Cerebellar nuclear complex (tissue), 1 donor: ENCODE measurements around the gene CLDN3.

Source experiments
- DNase-seq, 2 experiments: peaks; one replicate each; lab custom pipeline; 2025; lab: John Stamatoyannopoulos, UW

Gene CLDN3

DNA sequence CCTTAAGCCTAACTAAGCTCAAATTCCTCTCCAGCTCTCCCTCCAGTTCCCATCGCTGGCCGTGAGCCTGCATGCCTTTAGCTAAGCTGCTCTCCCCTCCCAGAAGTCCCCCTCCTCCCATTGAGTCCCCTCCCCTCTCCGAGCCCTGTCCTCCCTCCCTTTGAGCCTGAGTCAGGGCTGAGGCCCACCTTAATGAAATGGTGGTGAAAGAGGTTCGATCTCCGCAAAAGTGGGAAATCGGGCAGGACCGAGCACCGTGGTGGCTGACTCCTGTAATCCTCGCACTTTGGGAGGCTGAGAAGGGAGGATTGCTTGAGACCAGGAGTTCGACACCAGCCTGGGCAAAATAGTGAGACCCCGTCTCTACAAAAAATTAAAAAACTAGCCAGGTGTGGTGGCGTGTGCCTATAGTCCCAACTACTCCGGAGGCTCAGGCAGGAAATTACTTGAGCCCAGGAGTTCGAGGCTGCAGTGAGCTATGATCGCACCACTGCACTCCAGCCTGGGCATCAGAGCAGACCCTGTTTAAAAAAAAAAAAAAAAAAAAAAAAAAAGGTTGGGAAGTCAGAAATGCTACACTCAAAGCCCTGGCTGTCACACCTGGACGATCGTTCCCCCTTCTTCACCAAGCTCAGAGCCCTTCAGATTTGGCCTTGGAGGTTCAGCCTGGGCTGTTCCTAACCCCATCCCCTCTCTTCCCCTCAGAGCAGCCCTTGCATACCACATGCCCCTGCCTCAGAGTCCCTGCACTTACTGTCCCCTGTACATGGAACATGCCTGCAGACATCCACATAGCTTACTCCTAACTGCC, 995 bp upstream of the CLDN3 start:
- DNase-seq = no peak

DNA sequence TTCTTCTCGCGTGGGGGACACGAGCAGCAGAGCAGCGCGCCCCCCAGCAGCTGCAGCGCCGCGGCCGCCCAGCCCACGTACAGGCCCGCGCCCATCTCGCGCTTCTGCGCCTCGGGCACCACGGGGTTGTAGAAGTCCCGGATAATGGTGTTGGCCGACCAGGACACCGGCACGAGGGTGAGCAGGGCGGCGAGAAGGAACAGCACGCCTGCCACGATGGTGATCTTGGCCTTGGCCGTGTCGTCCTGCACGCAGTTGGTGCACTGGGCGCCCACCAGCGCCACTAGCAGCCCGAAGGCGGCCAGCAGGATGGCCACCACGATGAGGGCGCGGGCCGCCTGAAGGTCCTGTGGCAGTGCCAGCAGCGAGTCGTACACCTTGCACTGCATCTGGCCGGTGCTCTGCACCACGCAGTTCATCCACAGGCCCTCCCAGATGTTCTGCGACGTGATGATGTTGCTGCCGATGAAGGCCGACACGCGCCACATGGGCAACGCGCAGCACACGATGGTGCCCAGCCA, 529 bp downstream of the CLDN3 start:
- DNase-seq = no peak

DNA sequence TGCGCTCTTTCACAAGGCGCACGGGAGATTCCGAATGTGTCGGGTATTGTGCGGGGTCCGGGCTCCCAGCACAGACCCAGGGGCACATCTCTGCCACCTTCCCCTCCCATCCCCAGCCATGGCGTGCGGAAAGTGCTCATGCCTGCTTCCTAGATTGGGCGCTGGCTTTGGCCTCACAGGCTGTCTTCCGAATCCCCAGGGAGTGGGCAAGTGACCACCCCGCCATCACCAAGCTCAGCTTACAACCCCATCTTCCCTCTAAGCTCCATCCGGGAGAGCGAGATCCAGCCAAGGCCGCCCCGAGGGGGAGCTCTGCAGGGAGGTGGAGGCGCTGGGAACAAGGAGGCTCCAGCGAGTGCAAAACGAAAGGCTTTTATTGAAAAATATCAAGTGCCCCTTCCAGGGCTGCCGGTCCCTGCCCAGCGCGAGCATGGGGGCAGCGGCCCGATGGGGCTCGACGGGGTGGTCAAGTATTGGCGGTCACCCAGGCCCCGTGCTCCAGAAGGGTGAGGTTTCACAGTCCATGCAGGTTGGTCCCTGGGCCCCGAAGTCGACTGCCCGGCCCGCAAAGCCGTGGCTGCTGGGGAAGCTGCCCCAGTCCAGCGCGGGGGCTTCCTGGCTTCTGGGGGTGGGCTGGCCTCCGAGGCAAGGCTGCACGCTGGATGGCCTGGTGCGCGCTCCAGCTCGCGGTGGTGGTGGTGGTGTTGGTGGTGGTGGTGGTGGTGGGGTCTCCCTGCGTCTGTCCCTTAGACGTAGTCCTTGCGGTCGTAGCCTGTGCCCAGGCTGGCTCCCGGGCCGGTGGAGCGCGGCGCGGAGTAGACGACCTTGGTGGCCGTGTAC, 1.2 kb downstream of the CLDN3 start:
- no peak for DNase-seq

DNA sequence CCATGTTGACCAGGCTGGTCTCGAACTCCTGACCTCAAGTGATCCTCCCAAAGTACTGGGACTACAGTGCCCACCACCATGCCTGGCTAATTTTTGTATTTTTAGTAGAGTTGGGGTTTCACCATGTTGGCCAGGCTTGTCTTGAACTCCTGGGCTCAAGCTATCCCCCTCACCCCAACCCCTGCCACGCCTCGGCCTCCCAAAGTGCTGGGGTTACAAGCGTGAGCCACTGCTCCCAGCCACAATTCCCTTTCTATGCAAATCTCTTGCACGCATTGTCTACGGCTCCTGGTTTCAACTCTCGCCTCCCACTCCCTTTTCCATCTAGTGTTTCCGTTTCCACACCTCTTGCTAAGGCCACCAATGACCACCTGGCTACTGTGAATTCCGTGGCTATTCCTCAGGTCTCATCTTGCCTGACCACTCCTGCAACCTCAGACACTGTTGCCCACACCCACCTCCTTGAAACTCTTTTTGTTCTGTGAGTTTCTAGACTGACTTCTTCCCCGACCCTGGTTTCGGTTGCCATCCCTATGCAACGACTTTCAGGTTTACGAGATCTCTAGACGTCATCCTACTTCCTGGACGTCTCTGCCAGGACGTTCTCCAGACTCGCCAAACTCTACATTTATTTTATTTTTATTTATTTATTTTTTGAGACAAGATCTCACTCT, 3.4 kb downstream of the CLDN3 start:
- DNase-seq = no peak

DNA sequence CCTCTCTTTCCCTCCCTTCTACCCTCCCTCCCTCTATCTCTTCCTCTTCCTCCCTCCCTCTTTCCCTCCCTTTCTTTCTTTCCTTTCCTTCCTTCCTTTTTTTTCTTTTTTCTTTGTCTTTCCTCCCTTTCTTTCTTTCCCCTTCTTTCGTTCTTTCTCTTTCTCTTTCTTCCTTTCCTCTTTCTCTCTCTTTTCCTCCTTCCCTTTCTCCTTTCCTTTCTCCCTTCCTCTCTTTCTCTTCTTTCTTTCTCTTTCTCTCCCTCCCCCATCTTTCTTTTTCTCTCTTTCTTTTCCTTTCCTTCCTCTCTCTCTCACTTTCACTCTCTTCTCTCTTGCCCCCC, 7.4 kb downstream of the CLDN3 start:
- DNase-seq = no peak

DNA sequence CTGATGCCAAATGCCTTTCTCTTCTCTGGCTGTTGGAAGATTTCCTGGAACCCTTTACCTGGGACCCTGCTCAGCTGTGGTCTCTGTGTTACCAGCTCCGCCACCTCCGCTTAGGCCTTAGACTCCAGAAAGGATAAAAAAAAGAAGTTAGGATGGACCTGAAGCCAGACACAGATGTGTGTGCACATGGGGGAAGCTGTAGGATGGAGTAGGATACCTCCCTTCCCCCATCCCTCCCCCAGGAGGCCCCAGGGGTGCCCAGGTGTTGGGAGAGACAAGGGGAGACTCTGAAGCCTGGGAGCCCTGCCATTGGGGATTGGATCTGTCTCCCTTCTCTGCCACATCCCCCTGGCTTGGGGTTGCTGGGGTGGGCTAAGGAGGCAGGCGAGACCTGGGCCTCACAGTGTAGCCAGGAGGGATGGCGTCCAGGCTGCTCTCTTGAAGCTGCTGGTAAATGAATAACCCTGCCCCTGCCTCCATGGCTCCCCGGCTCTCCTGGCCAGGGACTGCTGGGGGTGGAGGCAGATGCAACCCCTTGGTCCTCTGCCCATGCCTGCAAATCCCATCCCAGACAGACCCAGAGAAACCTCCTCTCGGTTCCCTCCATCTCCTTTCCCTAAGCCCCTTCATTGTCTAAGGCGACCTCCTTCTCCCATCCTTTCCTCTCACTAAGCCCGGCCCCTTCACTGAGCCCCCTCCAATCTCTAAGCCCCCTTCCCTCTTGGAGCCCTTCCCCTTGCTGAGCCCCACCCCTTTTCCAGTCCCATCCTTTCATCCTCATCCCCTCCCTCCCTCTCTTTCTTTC, 8.0 kb downstream of the CLDN3 start:
- no peak for DNase-seq

DNA sequence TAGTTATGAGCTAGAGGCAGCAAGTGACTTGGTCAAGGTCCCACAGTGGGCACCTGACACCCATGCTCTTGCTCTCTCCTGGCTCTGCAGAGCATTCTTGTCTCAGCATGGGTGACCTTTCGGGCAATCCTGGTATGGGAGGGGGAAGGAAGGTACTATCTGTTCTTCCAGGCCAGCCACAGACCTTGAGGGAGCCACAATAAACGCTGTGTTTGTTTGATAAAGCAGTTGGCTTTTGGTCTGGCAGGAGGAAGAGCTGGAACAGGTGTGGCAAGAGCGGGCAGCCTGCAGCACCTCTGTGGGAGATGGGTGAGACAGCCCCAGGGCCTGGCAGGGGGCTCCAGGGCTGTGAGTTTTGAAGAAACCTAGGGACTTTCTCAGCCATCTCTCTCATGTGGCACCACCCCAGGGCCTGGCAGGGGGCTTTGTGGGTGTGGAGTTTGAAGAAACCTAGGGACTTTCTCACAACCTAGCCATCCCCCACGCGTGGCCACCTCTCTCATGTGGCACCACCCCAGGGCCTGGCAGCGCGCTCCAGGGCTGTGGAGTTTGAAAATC, 11.4 kb downstream of the CLDN3 start:
- no peak for DNase-seq

DNA sequence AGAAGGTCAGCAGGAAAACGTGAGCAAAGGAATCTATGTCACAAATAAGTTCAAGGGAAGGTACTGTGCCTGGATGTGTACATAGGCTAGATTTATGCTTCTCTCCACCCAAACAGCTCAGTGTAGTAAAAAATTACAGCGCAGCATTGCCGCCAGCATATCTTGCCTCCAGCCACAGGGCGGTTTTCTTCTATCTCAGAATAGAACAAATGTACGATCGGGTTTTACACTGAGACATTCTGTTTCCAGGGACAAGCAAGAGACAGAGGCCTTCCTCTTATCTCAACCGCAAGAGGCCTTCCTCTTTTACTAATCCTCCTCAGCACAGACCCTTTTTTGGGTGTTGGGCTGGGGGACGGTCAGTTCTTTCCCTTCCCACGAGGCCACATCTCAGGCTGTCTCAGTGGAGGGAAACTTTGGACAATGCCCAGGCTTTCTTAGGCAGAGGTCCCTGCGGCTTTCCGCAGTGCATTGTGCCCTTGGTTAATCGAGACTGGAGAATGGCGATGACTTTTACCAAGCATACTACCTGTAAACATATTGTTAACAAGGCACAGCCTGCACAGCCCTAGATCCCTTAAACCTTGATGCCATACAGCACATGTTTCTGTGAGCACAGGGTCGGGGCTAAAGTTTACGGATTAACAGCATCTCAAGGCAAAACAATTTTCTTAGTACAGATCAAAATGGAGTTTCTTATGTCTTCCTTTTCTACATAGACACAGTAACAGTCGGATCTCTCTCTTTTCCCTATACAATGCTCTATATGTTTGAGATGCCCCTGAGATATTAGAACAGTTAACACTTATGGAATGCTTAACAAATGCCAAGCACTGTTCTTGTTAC, 19.9 kb downstream of the CLDN3 start:
- DNase-seq = no peak

DNA sequence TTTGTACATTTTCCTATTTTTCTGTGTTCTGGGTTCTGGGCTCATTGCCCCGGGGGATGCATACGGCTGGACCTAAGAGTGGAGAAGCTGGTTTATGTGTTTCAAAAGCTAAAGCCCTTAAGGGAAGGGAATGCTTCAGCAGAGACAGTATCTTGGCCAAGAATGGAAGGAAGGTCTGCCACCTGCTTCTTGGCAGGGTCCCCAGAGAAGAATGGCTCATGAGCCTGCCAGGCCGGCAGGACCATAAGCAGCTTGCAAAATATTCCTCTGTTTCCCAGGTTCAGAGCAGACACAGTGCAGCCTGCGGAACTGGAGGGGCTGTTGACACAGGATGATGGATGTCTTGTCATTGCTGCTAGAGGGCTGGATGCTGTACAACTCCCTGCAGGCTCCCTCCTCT, 23.7 kb downstream of the CLDN3 start:
- DNase-seq = peak; percentile 72 to 88

DNA sequence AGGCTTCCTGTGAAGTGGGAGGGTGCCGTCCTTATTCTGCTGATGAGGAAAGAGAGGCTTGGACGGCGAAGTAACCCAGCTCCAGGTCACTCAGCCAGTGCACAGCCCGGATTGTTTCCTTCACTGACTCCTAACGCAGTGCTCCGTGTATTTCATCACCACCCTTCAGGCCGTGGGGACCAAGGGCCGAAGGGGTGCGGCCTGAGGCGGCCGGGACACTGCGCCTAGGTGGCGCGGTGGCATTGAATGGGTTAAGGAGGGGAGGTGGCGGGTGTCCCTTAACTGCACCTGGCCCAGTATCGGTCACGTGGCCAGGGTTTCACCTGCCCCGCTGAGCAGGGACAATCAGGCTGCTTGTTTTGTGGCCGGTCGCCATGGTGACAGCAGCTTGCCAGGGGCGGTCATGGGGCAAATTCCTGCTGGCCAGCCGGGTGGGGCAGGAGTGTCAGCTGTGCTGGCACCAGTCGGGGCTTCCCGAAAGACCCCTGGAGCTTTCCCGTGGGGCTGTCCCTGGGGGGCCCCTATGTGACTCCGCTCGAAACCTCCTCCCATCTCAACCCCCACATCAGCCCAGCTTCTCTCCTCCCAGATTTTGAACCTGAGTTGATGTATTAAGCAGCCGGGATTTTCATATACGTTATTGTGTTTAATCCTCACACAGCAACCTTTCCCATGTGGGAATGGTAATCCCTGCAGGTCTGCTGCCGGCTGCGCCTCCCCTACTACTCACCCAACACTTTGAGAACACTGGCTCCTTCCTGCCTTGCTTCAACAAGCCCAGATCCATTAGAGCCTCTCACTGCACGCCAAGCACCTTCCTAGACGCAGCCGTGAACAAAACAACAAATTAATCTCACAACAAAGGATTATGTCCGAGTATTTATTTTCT, 27.1 kb downstream of the CLDN3 start:
- peak; percentile 19 to 70 for DNase-seq

DNA sequence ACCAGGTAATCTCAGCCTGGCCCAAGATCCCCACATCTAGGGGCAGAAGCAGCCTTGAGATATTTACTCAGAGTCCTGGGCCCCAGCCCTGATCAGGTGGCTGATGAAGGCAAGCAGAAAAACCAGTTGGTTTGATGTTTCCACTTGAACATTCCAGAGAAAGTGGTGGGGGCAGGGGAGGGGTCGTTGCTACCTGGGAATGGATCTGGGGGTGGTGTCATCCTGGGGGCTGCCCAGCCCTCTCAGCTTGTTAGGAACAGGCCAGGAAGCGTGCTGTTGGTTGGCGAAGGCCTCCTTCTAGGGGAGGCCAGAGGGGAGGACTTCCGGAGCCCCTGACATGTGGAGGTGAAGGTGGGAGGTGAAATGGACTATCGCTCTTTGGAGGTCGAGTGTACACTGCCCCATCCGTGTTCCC, 27.7 kb downstream of the CLDN3 start:
- no peak for DNase-seq

DNA sequence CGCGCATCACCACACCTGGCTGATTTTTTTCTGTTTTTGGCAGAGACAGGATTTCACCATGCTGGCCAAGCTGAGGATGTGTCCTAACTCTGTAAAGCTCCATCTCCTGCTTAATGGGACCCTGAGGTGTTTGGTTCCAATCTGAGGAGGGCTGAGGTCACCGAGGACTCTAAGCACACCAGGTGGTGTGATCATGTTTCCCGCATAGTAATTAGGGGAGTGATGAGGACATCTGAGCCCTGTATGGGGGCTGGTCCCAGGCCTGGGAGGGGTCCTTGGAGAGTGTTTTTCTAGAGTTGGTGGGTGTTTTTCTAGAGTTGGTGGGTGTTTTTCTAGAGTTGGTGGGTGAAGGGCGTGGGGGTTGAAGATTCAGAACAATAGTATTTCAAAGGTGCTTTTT, 28.5 kb downstream of the CLDN3 start:
- no peak for DNase-seq

DNA sequence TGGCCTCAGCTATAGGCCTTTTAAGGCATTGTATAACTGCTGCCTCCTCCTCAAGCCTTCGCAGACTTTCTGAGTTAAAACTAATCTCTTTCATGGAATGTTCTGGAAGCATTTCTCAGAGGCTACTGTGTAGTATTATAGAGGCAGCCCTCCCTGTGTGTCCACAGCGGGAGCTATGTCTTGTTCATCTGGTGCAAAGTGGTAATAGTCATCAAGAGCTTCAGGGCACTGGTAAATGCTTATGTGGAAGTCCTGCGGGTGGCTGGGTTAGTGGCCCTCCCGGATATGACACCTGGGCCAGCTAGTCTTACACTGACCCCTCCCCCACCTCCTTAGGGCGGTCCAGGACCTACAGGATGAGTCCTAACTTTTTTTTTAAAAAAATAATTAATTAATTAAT, 29.3 kb downstream of the CLDN3 start:
- DNase-seq = no peak

DNA sequence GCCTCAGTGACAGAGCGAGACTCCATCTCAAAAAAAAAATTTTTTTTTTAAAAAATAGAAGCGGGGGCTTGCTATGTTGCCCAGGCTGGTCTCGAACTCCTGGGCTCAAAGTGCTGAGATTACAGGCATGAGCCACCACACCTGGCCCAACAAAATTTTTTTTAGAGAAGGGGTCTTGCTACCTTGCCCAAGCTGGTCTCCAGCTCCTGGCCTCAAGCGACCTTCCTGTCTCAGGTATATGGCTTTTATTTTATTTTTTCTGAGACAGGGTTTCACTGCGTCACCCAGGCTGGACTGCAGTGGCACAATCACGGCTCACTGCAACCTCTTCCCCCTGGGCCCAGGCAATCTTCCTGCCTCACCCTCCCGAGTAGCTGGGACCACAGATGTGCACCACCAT, 29.9 kb downstream of the CLDN3 start:
- DNase-seq = no peak

DNA sequence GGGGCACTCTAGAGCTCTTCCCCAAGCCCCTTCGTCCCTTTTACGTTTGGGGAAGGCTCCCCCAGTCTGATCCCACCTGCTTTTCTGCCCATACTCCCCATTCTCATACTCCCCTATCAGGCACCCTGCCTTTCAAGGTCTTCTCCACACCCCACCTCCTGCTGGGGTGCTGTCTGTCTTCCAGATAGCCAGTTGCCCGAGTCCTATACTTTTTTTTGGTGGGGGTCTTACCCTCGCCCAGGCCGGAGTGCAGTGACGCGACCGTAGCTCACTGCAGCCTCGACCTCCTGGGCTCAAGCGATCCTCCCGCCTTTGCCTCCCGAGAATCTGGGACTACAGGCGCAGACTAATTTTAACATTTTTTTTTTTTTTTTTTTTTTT, 30.7 kb downstream of the CLDN3 start:
- DNase-seq = no peak

DNA sequence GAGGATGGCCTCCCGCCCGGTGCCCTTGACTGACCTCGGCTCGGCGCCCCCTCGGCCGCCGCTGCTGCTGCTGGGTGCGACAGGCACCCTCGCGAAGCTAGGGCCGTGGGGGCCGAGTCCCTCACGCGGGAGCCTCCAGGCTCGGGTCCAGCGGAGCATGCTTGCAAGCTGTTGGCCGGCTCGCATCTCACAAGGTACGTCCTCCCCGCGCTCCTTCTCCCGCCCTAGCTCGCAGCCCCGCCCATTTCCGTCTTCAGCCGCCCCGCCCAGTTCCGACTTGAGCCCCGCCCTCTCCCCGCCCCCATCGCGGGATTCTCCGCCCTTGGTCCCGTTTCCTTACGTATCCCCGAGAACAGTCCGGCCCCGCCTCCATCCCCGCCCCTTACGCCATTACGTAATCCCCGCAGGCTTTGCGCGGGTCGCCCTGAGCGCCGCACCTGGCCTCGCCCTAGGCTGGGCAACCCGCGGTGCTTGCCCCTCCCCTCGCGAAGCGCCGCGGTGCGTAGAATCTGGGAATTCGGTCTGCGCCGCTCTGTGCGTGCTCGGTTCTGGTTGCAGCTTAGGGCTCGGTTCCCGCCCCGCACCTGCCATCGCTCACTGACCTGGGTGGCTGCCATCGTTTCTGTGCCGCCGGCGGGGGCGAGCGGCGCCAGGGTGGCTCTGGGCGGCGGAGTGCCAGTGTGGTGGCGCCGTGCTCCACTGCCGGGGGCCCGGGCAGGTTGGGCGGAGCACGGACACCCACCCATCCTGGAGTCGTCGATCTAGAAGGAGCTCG, 31.3 kb downstream of the CLDN3 start, which contains the start of gene ABHD11:
TSS of gene ABHD11 (minus strand) at position 191 of the 775 bp plus-strand sequence. CDS start at position 159, 32 bp downstream.
- peak; percentile 91 to 95 for DNase-seq

DNA sequence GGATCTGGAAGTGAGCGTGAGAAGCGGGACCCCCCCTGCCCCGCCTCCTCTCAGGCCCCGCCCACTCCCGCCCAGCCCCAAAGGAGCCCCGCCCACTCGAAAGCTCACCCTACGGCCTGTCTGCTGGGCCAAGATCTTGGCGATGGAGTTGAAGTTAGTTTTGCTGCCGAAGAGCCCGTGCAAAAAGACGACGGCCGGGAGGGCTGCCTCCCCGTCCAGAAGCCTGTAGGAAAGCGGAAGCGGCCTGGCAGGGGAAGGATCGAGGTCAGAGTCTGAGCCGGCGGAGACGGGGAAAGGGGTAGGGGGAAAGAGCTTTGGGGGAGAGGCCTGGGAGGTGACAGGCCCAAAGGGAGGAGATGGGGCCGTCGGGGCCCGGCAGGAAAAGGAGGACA, 31.9 kb downstream of the CLDN3 start:
- no peak for DNase-seq

DNA sequence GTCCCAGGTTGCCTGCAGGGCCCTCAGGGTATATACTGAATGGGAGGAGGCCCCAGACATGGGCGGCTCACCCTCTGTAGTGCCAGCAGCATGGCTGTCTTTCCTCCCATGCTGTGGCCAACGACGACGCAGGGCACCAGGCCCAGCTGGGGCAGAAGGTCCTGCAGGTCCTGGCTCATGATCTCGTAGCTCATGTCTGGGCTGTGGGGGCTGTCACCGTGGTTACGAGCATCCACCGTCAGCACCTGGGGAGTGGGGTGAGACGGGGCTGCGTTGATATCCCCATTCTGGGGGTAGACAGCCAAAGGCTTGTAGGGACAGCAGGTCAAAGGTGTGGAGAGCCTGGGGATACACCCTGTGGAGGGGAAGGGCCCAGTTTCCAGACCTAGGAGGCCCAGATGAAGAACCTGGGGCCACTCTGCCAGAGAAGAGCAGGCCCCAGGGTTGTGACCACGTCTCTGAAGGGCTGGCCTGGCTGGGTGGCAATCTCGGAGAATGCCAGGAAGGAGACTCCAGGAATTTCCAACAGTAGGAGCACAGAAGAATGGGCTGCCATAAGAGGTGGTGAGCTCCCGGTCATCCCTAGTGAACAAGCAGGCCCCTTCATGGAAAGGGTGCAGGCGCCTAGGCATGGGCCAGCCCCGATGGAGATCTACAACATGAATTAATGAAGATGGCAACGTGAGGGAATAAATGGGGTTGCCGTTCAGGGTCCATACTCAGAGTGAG, 32.4 kb downstream of the CLDN3 start:
- no peak for DNase-seq
